Loucy (cell line): Measurements from ENCODE around the gene NUP35.

Experiments used
- CTCF ChIP-seq: fragments of 200-600 bp; sonication (generic); conservative IDR thresholded peaks from 2 replicates; pipeline ENCODE4 v1.5.1; 2014; ENCODE audit warnings: mild to moderate bottlenecking, antibody characterized with exemption, low read length
- EZH2phosphoT487 ChIP-seq: fragments of 200-600 bp; IDR thresholded peaks from 2 replicates; pipeline ENCODE4 v1.6.1; 2018; ENCODE audit warnings: antibody characterized with exemption, mild to moderate bottlenecking, moderate library complexity, borderline replicate concordance

- no peak for TF ChIP-seq CTCF
- no peak for TF ChIP-seq EZH2phosphoT487
These were observed 2.4 kb downstream of the NUP35 start for GRCh38 chr2:183126635-183127034.
